Neuronal stem cell (in vitro differentiated cells): Measurements from ENCODE around the gene RNU6-7.

Experiments used
- DNase-seq: peaks from one replicate; pipeline ENCODE4 v3.0.0-alpha.2; 2013; ENCODE audit warnings: low spot score
- H2AFZ ChIP-seq: one replicate; pipeline ENCODE4 v1.6.1; 2013; ENCODE audit warnings: mild to moderate bottlenecking, low read length, inconsistent platforms
- H2AK5ac ChIP-seq: 2 replicates; pipeline ENCODE4 v1.6.1; 2013; ENCODE audit warnings: low read depth, mild to moderate bottlenecking, inconsistent platforms, low read length, moderate library complexity, mixed read lengths
- H2BK120ac ChIP-seq: 2 replicates; pipeline ENCODE4 v1.6.1; 2013; ENCODE audit warnings: low read depth, mild to moderate bottlenecking, inconsistent platforms, low read length, moderate library complexity, mixed read lengths
- H2BK12ac ChIP-seq: one replicate; pipeline ENCODE4 v1.6.1; 2013; ENCODE audit warnings: low read length, inconsistent platforms
- H2BK15ac ChIP-seq: 2 replicates; pipeline ENCODE4 v1.6.1; 2013; ENCODE audit warnings: mild to moderate bottlenecking, low read length, inconsistent platforms, mixed read lengths
- H2BK5ac ChIP-seq: one replicate; pipeline ENCODE4 v1.6.1; 2013; ENCODE audit warnings: inconsistent platforms, mild to moderate bottlenecking, low read length, moderate library complexity
- H3K14ac ChIP-seq: one replicate; pipeline ENCODE4 v1.6.1; 2013; ENCODE audit warnings: low read length, inconsistent platforms
- H3K18ac ChIP-seq: 2 replicates; pipeline ENCODE4 v1.6.1; 2013; ENCODE audit warnings: low read length, inconsistent platforms
- H3K23ac ChIP-seq: 2 replicates; pipeline ENCODE4 v1.6.1; 2013; ENCODE audit warnings: low read depth, mild to moderate bottlenecking, mixed read lengths, low read length, inconsistent platforms; ENCODE audit not compliant: poor library complexity
- H3K27ac ChIP-seq: replicated peaks from 3 replicates; pipeline ENCODE4 v1.5.1; 2013; ENCODE audit warnings: low read length, inconsistent platforms
- H3K27me3 ChIP-seq, 3 experiments: 2 replicates each; pipeline ENCODE4 v1.6.1; 2013; ENCODE audit warnings: low read length in 3 of 3, mild to moderate bottlenecking in 2 of 3, inconsistent platforms in 1 of 3, low read depth in 1 of 3, mixed read lengths in 1 of 3, moderate library complexity in 1 of 3; ENCODE audit not compliant: control insufficient read depth in 3 of 3, insufficient read depth in 3 of 3
- H3K36me3 ChIP-seq, 2 donors: replicated peaks in 1 of 2; 2 replicates each; pipeline ENCODE4 v1.6.1; 2013; ENCODE audit warnings: low read length in 2 of 2; ENCODE audit not compliant: control insufficient read depth in 2 of 2, insufficient read depth in 2 of 2
- H3K4ac ChIP-seq: 2 replicates; pipeline ENCODE4 v1.6.1; 2013; ENCODE audit warnings: inconsistent platforms, mild to moderate bottlenecking, low read length, moderate library complexity
- H3K4me1 ChIP-seq, 2 donors: 1 replicate in 1 of 2; 2 replicates in 1 of 2; pipeline ENCODE4 v1.6.1; 2013; ENCODE audit warnings: low read length in 2 of 2, low read depth in 1 of 2; ENCODE audit not compliant: control insufficient read depth in 2 of 2, insufficient read depth in 1 of 2
- H3K4me2 ChIP-seq: one replicate; pipeline ENCODE4 v1.6.1; 2013; ENCODE audit warnings: mild to moderate bottlenecking, low read length, inconsistent platforms; ENCODE audit not compliant: insufficient read depth, poor library complexity, severe bottlenecking
- H3K4me3 ChIP-seq, 2 donors: 2 replicates each; pipeline ENCODE4 v1.5.1; 2013; ENCODE audit warnings: low read length in 2 of 2, mild to moderate bottlenecking in 2 of 2, inconsistent platforms in 1 of 2, moderate library complexity in 1 of 2
- H3K79me1 ChIP-seq: one replicate; pipeline ENCODE4 v1.6.1; 2013; ENCODE audit warnings: low read depth, mild to moderate bottlenecking, inconsistent platforms, low read length, moderate library complexity
- H3K9ac ChIP-seq: one replicate; pipeline ENCODE4 v1.6.1; 2013; ENCODE audit warnings: mild to moderate bottlenecking, low read depth, low read length, inconsistent platforms; ENCODE audit not compliant: poor library complexity
- H3K9me3 ChIP-seq, 2 donors: replicated peaks in 1 of 2; 2 replicates each; pipeline versions ENCODE3 to v1.6.1; 2013; ENCODE audit warnings: low read length in 2 of 2, mild to moderate bottlenecking in 2 of 2, inconsistent platforms in 1 of 2, low read depth in 1 of 2, mixed read lengths in 1 of 2, moderate library complexity in 1 of 2; ENCODE audit not compliant: control insufficient read depth in 2 of 2, insufficient read depth in 1 of 2
- H4K8ac ChIP-seq: one replicate; pipeline ENCODE4 v1.6.1; 2013; ENCODE audit warnings: low read depth, mild to moderate bottlenecking, inconsistent platforms, low read length, moderate library complexity
- H4K91ac ChIP-seq: one replicate; pipeline ENCODE4 v1.6.1; 2013; ENCODE audit warnings: low read length, low read depth, mild to moderate bottlenecking, inconsistent platforms; ENCODE audit not compliant: poor library complexity
- WGBS, 2 donors: extraction: QIAGEN DNeasy Blood & Tissue Kit; methylation state at CpG; one replicate each; pipeline ENCODE4 v1.1.7; 2013; ENCODE audit warnings: missing lambda C conversion rate in 2 of 2, mixed read lengths in 1 of 2; ENCODE audit not compliant: insufficient read length in 2 of 2, insufficient replicate concordance in 1 of 2; ENCODE audit errors: extremely low coverage in 2 of 2; 5-methylcytosine and 5-hydroxymethylcytosine counted together

RNU6-7 gene

GRCh38 chr14:32186248-32186647 is 15.6 kb upstream of the RNU6-7 start:
- Histone ChIP-seq H3K9me3 (peaks cover 0 to 6% of the 10 kb centered on the region in 2 donors), H3K4ac (no peak overlapping the region), H2BK5ac (no peak overlapping the region), H3K23ac (no peak overlapping the region), H2AK5ac (no peak overlapping the region), H3K18ac (no peak overlapping the region), H4K91ac (no peak overlapping the region), H2BK12ac (no peak overlapping the region), H3K4me2 (no peak overlapping the region), H3K27ac (no peak overlapping the region), H3K9ac (no peak overlapping the region), H3K4me3 (no peak overlapping the region), H3K27me3 (no peaks in the 10 kb centered on the region), H2BK120ac (no peak overlapping the region), H4K8ac (no peak overlapping the region), H3K36me3 (no peaks in the 10 kb centered on the region), H3K4me1 (no peaks in the 10 kb centered on the region), H3K79me1 (no peaks in the 10 kb centered on the region), H3K14ac (no peak overlapping the region), H2AFZ (no peak overlapping the region), H2BK15ac (no peak overlapping the region)
- no peak for DNase-seq

GRCh38 chr14:32189811-32190210 is 12.0 kb upstream of the RNU6-7 start:
- Histone ChIP-seq H4K8ac (no peak overlapping the region), H3K4me2 (no peak overlapping the region), H2BK15ac (no peak overlapping the region), H3K36me3 (no peaks in the 10 kb centered on the region), H3K9ac (no peak overlapping the region), H3K18ac (no peak overlapping the region), H3K4me3 (no peak overlapping the region), H3K79me1 (no peaks in the 10 kb centered on the region), H3K4me1 (no peaks in the 10 kb centered on the region), H2BK12ac (no peak overlapping the region), H3K9me3 (peaks cover 0 to 3% of the 10 kb centered on the region in 2 donors), H2AFZ (no peak overlapping the region), H2BK5ac (no peak overlapping the region), H2AK5ac (no peak overlapping the region), H3K27ac (no peak overlapping the region), H3K27me3 (no peaks in the 10 kb centered on the region), H3K23ac (no peak overlapping the region), H3K14ac (no peak overlapping the region), H3K4ac (no peak overlapping the region), H4K91ac (no peak overlapping the region), H2BK120ac (no peak overlapping the region)
- no peak for DNase-seq
- no CpG with 5 or more reads among the region's 1 CpG for WGBS, 2 donors

DNA sequence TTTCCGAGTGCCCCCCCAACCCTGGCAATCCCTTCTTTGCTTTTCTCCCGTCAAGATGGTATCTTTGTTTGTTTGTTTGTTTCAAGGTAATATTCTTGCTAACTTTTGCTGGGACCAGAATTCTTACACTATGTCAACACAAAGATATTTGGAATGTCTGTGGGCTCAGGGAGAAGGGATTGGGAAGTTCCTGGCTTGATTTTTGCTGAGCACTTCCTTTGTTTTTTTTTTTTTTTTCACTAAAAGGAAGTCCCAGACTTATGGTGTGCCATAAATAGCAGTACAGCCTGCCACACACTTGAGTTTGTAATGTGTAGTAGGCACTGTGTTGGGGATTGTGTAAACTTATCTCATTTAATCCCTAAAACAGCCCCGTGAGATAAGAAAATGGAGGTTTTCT is 11.2 kb upstream of the RNU6-7 start:
- H3K23ac ChIP-seq, result no peak overlapping the region
- no peak overlapping the region for H3K14ac ChIP-seq
- H3K4me3 ChIP-seq, result no peak overlapping the region
- no peak overlapping the region for H2BK120ac ChIP-seq
- no peaks in the 10 kb centered on the region for H3K79me1 ChIP-seq
- H3K27me3 ChIP-seq, result no peaks in the 10 kb centered on the region
- no peak overlapping the region for H2BK15ac ChIP-seq
- no peak overlapping the region for H3K18ac ChIP-seq
- H3K36me3 ChIP-seq, result no peaks in the 10 kb centered on the region
- no peak overlapping the region for H4K8ac ChIP-seq
- no peak for DNase-seq
- H2AK5ac ChIP-seq, result no peak overlapping the region
- no peak overlapping the region for H3K4me2 ChIP-seq
- H2BK5ac ChIP-seq, result no peak overlapping the region
- no peaks in the 10 kb centered on the region for H3K4me1 ChIP-seq
- H3K27ac ChIP-seq, result no peak overlapping the region
- no peak overlapping the region for H2BK12ac ChIP-seq
- WGBS, 2 donors, result no CpG with 5 or more reads among the region's 3 CpGs
- H4K91ac ChIP-seq, result no peak overlapping the region
- H3K4ac ChIP-seq, result no peak overlapping the region
- H3K9ac ChIP-seq, result no peak overlapping the region
- no peaks in the 10 kb centered on the region for H3K9me3 ChIP-seq
- H2AFZ ChIP-seq, result no peak overlapping the region

GRCh38 chr14:32192712-32193373 is 9.0 kb upstream of the RNU6-7 start:
- Histone ChIP-seq H3K9ac (no peak overlapping the region), H3K14ac (no peak overlapping the region), H2BK15ac (no peak overlapping the region), H3K4me3 (no peak overlapping the region), H3K4me1 (no peaks in the 10 kb centered on the region), H3K23ac (no peak overlapping the region), H2BK120ac (no peak overlapping the region), H3K18ac (no peak overlapping the region), H2BK5ac (no peak overlapping the region), H2BK12ac (no peak overlapping the region), H2AK5ac (no peak overlapping the region), H3K4me2 (no peak overlapping the region), H3K36me3 (no peaks in the 10 kb centered on the region), H3K4ac (no peak overlapping the region), H2AFZ (no peak overlapping the region), H3K27me3 (peaks cover 0 to 3% (median 0%) of the 10 kb centered on the region in 3 experiments), H3K9me3 (no peaks in the 10 kb centered on the region), H3K27ac (no peak overlapping the region), H4K91ac (no peak overlapping the region), H3K79me1 (no peaks in the 10 kb centered on the region), H4K8ac (no peak overlapping the region)
- WGBS, 2 donors, result no CpG with 5 or more reads among the region's 2 CpGs
- no peak for DNase-seq
